Thymus (tissue), 11 donors: ENCODE data around the gene PRICKLE1. TPM values are rescaled to one million over a fixed set of nuclear protein-coding genes. Genes with fewer than 3 reads are reported as not detected.

Source experiments
- DNase-seq, 9 donors: peaks; one replicate each; pipeline ENCODE4 v3.0.0-alpha.2; 2013; ENCODE audit warnings: low spot score in 9 of 9, low read depth in 6 of 9, missing footprints in 1 of 9
- H3K27ac ChIP-seq, 2 donors: one replicate each; pipeline ENCODE4 v1.5.1; 2013; ENCODE audit warnings: control low read depth in 1 of 2, low read depth in 1 of 2, low read length in 1 of 2, mild to moderate bottlenecking in 1 of 2, moderate library complexity in 1 of 2
- H3K27me3 ChIP-seq, 2 donors: one replicate each; pipeline ENCODE4 v1.5.1; 2013; ENCODE audit warnings: low read length in 1 of 2; ENCODE audit not compliant: control insufficient read depth in 2 of 2, insufficient read depth in 1 of 2
- H3K36me3 ChIP-seq, 2 donors: one replicate each; pipeline ENCODE4 v1.5.1; 2013; ENCODE audit warnings: low read length in 1 of 2, mild to moderate bottlenecking in 1 of 2, moderate library complexity in 1 of 2; ENCODE audit not compliant: control insufficient read depth in 2 of 2, insufficient read depth in 2 of 2
- H3K4me1 ChIP-seq, 2 donors: one replicate each; pipeline ENCODE4 v1.5.1; 2013; ENCODE audit warnings: low read length in 2 of 2; ENCODE audit not compliant: control insufficient read depth in 2 of 2, insufficient read depth in 2 of 2
- H3K4me3 ChIP-seq, 2 donors: one replicate each; pipeline ENCODE4 v1.5.1; 2013; ENCODE audit warnings: low read length in 2 of 2, control low read depth in 1 of 2, mild to moderate bottlenecking in 1 of 2
- H3K9me3 ChIP-seq, 2 donors: one replicate each; pipeline ENCODE4 v1.5.1; 2013; ENCODE audit warnings: low read length in 1 of 2, mild to moderate bottlenecking in 1 of 2; ENCODE audit not compliant: control insufficient read depth in 2 of 2, insufficient read depth in 1 of 2
- WGBS: extraction: QIAGEN DNeasy Blood & Tissue Kit; methylation state at CpG from one replicate; pipeline ENCODE4 v1.1.7; 2013; 5-methylcytosine and 5-hydroxymethylcytosine counted together
- polyA plus RNA-seq: library from polyadenylated mRNA; stranded (reverse); fragments of 200-250 nt; gene quantifications from one replicate; pipeline ENCODE4 v1.2.3, GENCODE V29; 2013
- total RNA-seq: library from RNA; stranded (reverse); fragments of 120-200 nt; gene quantifications from one replicate; pipeline ENCODE4 v1.2.4, GENCODE V29; 2013
- donor health status: healthy.

PRICKLE1 gene
- total and polyA plus RNA-seq, 2 donors: 1.3 to 1.4 TPM

GRCh38 chr12:42495244-42495643 lies 94.3 kb downstream of the PRICKLE1 start:
- DNase-seq: no peak
- no peaks in the 10 kb centered on the region for H3K9me3 ChIP-seq
- no peaks in the 10 kb centered on the region for H3K27me3 ChIP-seq
- no peak overlapping the region for H3K27ac ChIP-seq
- 97% methylated on average over 4 of the region's 4 CpGs for WGBS
- no peak overlapping the region for H3K4me3 ChIP-seq
- no peaks in the 10 kb centered on the region for H3K36me3 ChIP-seq
- no peaks in the 10 kb centered on the region for H3K4me1 ChIP-seq

GRCh38 chr12:42492267-42492666 lies 97.3 kb downstream of the PRICKLE1 start:
- Histone ChIP-seq H3K4me3 (no peak overlapping the region), H3K27ac (no peak overlapping the region), H3K27me3 (peaks cover 1 to 4% of the 10 kb centered on the region in 2 donors), H3K36me3 (no peaks in the 10 kb centered on the region), H3K4me1 (no peaks in the 10 kb centered on the region), H3K9me3 (no peaks in the 10 kb centered on the region)
- WGBS: 78% methylated on average over 1 of the region's 1 CpG
- no peak for DNase-seq

GRCh38 chr12:42490261-42490842 lies 99.2 kb downstream of the PRICKLE1 start:
- Histone ChIP-seq H3K27me3 (peaks cover 9 to 20% of the 10 kb centered on the region in 2 donors), H3K4me3 (no peak overlapping the region), H3K36me3 (no peaks in the 10 kb centered on the region), H3K9me3 (no peaks in the 10 kb centered on the region), H3K27ac (no peak overlapping the region), H3K4me1 (no peaks in the 10 kb centered on the region)
- 96% methylated on average over 5 of the region's 5 CpGs for WGBS
- no peak for DNase-seq

- Histone ChIP-seq H3K27me3 (peaks cover 40 to 60% of the 10 kb centered on the region in 2 donors), H3K27ac (no peak overlapping the region), H3K4me1 (peaks cover 3 to 16% of the 10 kb centered on the region in 2 donors), H3K36me3 (no peaks in the 10 kb centered on the region), H3K9me3 (no peaks in the 10 kb centered on the region), H3K4me3 (no peak overlapping the region)
- 94% methylated on average over 2 of the region's 2 CpGs for WGBS
- no peak for DNase-seq
Observed at GRCh38 chr12:42486407-42486806, 103.1 kb downstream of the PRICKLE1 start.

GRCh38 chr12:42485823-42486222 lies 103.7 kb downstream of the PRICKLE1 start:
- WGBS: 95% methylated on average over 3 of the region's 3 CpGs
- H3K9me3 ChIP-seq: no peaks in the 10 kb centered on the region
- H3K27ac ChIP-seq: no peak overlapping the region
- DNase-seq: no peak
- peaks cover 40 to 63% of the 10 kb centered on the region in 2 donors for H3K27me3 ChIP-seq
- H3K4me1 ChIP-seq: peaks cover 3 to 16% of the 10 kb centered on the region in 2 donors
- H3K36me3 ChIP-seq: no peaks in the 10 kb centered on the region
- no peak overlapping the region for H3K4me3 ChIP-seq

GRCh38 chr12:42484996-42485395 lies 104.5 kb downstream of the PRICKLE1 start:
- Histone ChIP-seq H3K36me3 (no peaks in the 10 kb centered on the region), H3K4me1 (peaks cover 3 to 16% of the 10 kb centered on the region in 2 donors), H3K27me3 (peaks cover 40 to 68% of the 10 kb centered on the region in 2 donors), H3K9me3 (no peaks in the 10 kb centered on the region), H3K4me3 (no peak overlapping the region), H3K27ac (no peak overlapping the region)
- no peak for DNase-seq
- WGBS: 89% methylated on average over 3 of the region's 3 CpGs

GRCh38 chr12:42483521-42483790 lies 106.1 kb downstream of the PRICKLE1 start:
- H3K27me3 ChIP-seq: peaks cover 40 to 71% of the 10 kb centered on the region in 2 donors
- DNase-seq: peak in 2 of 9 donors; percentile 10 to 34
- under 1% methylated on average over 30 of the region's 30 CpGs for whole genome bisulfite sequencing
- peak overlapping the region; percentile 54 to 59 for H3K4me3 ChIP-seq
- H3K4me1 ChIP-seq: peaks cover 3 to 16% of the 10 kb centered on the region in 2 donors
- no peaks in the 10 kb centered on the region for H3K9me3 ChIP-seq
- H3K36me3 ChIP-seq: no peaks in the 10 kb centered on the region
- peak overlapping the region in 1 of 2 donors; percentile 18 for H3K27ac ChIP-seq

- Histone ChIP-seq H3K9me3 (no peaks in the 10 kb centered on the region), H3K36me3 (no peaks in the 10 kb centered on the region), H3K4me1 (peaks cover 3 to 16% of the 10 kb centered on the region in 2 donors), H3K4me3 (peak overlapping the region; percentile 54 to 59), H3K27ac (peak overlapping the region; percentile 8 to 78), H3K27me3 (peaks cover 40 to 71% of the 10 kb centered on the region in 2 donors)
- under 1% methylated on average over 83 of the region's 83 CpGs for WGBS
- peak in 6 of 9 donors; percentile 36 to 70 (median 50) for DNase-seq
Observed at GRCh38 chr12:42482748-42483520, 106.6 kb downstream of the PRICKLE1 start.

GRCh38 chr12:42482041-42482747 lies 107.4 kb downstream of the PRICKLE1 start:
- no peak for DNase-seq
- WGBS: 70% methylated on average over 18 of the region's 18 CpGs
- H3K27ac ChIP-seq: peak overlapping the region; percentile 8 to 78

More at GRCh38 chr12:42482041-42482747, 107.4 kb downstream of the PRICKLE1 start:
- H3K36me3 ChIP-seq: no peaks in the 10 kb centered on the region
- H3K27me3 ChIP-seq: peaks cover 38 to 68% of the 10 kb centered on the region in 2 donors
- H3K9me3 ChIP-seq: no peaks in the 10 kb centered on the region
- peak overlapping the region; percentile 6 to 59 for H3K4me3 ChIP-seq
- peaks cover 3 to 16% of the 10 kb centered on the region in 2 donors for H3K4me1 ChIP-seq
